Mucosa of descending colon (tissue), 3 donors: Measurements from ENCODE around the gene GRK1. TPM values are rescaled to one million over a fixed set of nuclear protein-coding genes. Genes with fewer than 3 reads are reported as not detected.
"Not testable (repeated sequence)": the region's sequence is repeated elsewhere in the genome, so short reads cannot be mapped to it uniquely, and the experiment has no call there.

ENCODE experiments used
- ATAC-seq: fragments of 200-7000 bp; cut with Tn5 transposase; one replicate; pipeline ENCODE4 v1.9.1; 2020; ENCODE audit warnings: mild to moderate bottlenecking, moderate library complexity
- DNase-seq, 3 donors: peaks; one replicate each; pipeline ENCODE4 v3.0.0-alpha.2; 2020
- H3K36me3 ChIP-seq: fragments of 200-600 bp; one replicate; pipeline ENCODE4 v1.8.0; 2021; ENCODE audit warnings: low read depth, mild to moderate bottlenecking
- H3K4me1 ChIP-seq: fragments of 200-600 bp; one replicate; pipeline ENCODE4 v1.8.0; 2021; ENCODE audit warnings: low read depth, mild to moderate bottlenecking
- H3K4me3 ChIP-seq: fragments of 200-600 bp; one replicate; pipeline ENCODE4 v1.8.0; 2021; ENCODE audit warnings: mild to moderate bottlenecking
- H3K9me3 ChIP-seq: fragments of 200-600 bp; one replicate; pipeline ENCODE4 v1.8.0; 2021; ENCODE audit warnings: mild to moderate bottlenecking
- intact Hi-C, 2 donors: fragments of 100-400 bp; cut with DNase I in 1 of 2; cut with micrococcal nuclease in 1 of 2; formaldehyde crosslinking; loops; one replicate each; pipeline versions ENCODE4 v1.11.0 to v1.11.1; 2022; cut with DNase I, micrococcal nuclease
- total RNA-seq, 3 donors: library from RNA; stranded (reverse); fragmentation: NEBNext Ultra II Directional in 2 of 3; extraction: Animal tissue kit (Norgen Biotek cat#: 25700) in 2 of 3; gene quantifications; one replicate each; pipeline versions ENCODE4 v1.2.1 to v1.2.4, GENCODE V29; 2021 to 2023
- TF ChIP-seq, protein P1 (sequence below): fragments of 200-600 bp; IDR thresholded peaks from one replicate; pipeline ENCODE4 v1.8.0; 2022; ENCODE audit warnings: antibody characterized with exemption, mild to moderate bottlenecking
- donor health status: DM: no; HTN: no; CAD: no; lungs with moderate emphysema.
- donor health status: DM: no; HTN: no; CAD: no.
- donor health status: DM: no; HTN: yes; CAD: no.

GRK1 gene
- total RNA-seq, 3 donors from 2014 or later, result 0.09 to 0.19 (median 0.09) TPM

DNA sequence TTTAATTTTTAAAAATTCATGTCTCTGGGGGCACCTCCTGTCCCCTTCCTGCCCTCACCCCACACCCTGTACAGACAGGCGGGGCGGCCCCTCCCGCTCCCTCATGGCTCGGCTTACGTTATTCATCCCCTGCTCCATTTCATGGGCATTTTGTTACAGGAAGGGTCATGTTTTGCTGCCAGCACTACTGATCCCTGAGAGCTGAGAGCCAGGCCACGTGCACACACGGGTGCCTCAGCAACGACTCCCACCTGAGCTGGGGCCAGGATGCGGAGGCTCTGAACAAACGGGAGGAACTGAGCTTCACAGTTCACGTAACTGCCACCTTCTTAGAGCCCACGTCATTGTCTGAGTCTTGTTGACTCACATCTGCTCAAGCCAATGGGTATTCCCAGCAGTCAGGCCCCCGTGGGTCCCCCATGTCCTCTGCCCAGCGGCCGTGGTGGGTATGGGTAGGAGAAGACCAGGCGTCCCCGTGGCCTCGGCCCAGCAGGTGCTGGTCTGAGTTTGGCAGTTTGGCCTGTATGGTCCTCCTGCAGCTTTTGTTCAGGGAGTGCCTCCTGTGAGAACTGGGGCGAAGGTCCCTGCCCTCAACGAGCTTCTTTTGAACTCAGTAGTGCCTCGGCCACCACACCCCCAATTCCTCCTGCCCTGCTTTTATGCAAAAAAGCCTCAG lies 75.6 kb downstream of the GRK1 start:
- intact Hi-C loops, result no loop called here
- H3K36me3 ChIP-seq, result no peaks in the 10 kb centered on the region
- H3K4me1 ChIP-seq, result peaks cover 5% of the 10 kb centered on the region
- TF ChIP-seq, protein P1, sequence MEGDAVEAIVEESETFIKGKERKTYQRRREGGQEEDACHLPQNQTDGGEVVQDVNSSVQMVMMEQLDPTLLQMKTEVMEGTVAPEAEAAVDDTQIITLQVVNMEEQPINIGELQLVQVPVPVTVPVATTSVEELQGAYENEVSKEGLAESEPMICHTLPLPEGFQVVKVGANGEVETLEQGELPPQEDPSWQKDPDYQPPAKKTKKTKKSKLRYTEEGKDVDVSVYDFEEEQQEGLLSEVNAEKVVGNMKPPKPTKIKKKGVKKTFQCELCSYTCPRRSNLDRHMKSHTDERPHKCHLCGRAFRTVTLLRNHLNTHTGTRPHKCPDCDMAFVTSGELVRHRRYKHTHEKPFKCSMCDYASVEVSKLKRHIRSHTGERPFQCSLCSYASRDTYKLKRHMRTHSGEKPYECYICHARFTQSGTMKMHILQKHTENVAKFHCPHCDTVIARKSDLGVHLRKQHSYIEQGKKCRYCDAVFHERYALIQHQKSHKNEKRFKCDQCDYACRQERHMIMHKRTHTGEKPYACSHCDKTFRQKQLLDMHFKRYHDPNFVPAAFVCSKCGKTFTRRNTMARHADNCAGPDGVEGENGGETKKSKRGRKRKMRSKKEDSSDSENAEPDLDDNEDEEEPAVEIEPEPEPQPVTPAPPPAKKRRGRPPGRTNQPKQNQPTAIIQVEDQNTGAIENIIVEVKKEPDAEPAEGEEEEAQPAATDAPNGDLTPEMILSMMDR, result no peak
- H3K9me3 ChIP-seq, result no peaks in the 10 kb centered on the region
- peak in 1 of 3 donors; percentile 33 for DNase-seq
- no peak for ATAC-seq
- H3K4me3 ChIP-seq, result no peak overlapping the region

DNA sequence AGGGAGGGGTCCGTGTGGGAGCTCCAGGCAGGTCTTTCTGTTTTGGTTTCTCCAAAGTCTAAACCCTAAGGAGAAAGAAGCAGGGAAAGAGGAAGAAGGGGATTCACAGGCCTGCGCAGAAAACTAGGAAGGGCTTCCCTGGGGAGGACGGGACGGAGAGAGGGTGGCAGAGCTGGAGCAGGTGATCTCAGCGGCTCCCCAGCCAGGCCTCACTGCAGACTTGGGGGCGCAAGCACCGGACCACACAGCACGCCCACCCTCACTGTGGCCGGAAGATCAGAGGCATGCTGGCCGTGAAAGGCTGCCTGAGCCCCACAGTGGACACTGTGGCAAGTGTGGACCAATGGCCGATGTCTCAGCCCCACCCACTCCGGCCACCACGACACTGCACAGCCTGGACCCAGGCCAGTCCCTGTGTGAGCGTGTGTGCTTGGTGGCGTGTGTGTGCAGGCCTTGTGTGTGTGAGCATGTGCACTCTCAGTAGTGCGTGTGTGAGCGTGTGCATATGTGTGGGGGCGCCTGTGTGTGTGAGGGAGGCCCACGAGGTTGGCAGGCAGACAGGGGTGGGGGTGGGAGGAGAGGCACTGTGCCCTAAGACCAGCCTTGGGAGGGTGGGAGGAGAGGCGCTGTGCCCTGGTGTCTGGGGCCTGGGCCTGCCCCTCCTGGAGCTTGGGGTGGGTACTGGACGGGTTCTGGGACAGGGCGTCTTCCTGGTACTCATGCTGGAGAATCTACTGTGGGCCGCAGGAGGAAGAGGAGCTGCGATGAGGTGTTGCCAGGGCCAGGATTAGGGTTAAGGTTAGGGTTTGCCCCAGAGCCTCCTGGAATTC lies 76.6 kb downstream of the GRK1 start:
- DNase-seq (peak in 1 of 3 donors; percentile 27), ATAC-seq (no peak)
- intact Hi-C loops, result no loop called here
- H3K4me1 ChIP-seq, result peaks cover 5% of the 10 kb centered on the region
- TF ChIP-seq, protein P1, result no peak
- no peak overlapping the region for H3K4me3 ChIP-seq
- H3K36me3 ChIP-seq, result no peaks in the 10 kb centered on the region
- H3K9me3 ChIP-seq, result no peaks in the 10 kb centered on the region

DNA sequence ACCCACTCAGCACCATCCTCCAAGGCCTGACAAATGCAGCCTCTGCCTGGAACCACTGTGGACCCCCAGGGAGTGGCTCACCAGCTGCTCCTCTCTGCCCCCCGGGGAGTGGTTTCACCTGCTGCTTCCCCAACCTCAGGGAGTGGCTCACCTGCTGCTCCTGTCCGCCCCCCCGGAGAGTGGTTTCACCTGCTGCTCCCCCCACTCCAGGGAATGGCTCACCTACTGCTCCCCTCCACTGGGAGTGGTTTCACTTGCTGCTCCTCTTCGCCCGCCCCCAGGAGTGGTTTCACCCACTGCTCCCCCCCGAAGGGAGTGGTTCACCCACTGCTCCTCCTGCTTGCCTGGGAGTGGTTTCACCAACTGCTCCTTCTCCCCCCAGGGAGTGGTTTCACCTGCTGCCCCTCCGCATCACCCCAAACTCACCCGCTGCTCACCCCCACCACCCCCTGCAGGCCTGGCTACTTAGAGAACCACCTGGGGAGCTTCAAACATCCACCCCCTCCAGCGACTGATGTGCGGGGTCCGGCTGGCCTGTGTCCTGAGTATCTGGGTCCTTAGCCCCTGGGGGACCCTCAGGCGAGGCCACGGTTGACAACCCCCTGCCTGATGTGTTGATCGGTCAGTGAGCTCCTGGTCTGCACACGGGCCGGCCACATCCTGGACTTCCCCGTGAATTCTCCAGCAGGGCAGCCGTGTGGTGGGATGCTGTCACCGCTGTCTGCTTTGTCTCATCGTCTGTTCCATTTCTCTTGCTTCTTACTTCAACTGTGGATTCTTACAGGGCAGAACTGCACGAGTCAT lies 77.4 kb downstream of the GRK1 start:
- peak in 2 of 3 donors; percentile 48 to 55 for DNase-seq
- TF ChIP-seq, protein P1, result no peak
- no peaks in the 10 kb centered on the region for H3K36me3 ChIP-seq
- intact Hi-C loops, result no loop called here
- H3K9me3 ChIP-seq, result no peaks in the 10 kb centered on the region
- peaks cover 5% of the 10 kb centered on the region for H3K4me1 ChIP-seq
- H3K4me3 ChIP-seq, result no peak overlapping the region
- ATAC-seq, result peak; percentile 43

DNA sequence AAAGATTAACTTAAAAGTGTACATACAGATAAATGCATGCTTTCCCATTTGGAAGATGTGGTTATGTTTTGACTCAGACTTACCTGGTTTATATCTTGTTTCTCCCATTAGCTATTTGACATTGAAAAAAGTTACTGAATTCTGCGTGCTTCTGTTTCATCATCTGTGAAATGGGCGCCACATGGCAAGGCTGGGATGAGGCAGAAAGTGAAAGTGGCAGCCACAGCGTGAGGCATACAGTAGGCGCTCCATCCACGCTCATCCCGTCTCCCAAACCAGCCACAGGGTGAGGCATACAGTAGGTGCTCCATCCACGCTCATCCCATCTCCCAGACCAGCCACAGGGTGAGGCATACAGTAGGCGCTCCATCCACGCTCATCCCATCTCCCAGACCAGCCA lies 78.0 kb downstream of the GRK1 start:
- Histone ChIP-seq H3K36me3 (no peaks in the 10 kb centered on the region), H3K4me3 (no peak overlapping the region), H3K9me3 (no peaks in the 10 kb centered on the region), H3K4me1 (peaks cover 5% of the 10 kb centered on the region)
- DNase-seq, result peak in 1 of 3 donors; percentile 3
- TF ChIP-seq, protein P1, result no peak
- ATAC-seq, result no peak
- intact Hi-C loops, result no loop called here

DNA sequence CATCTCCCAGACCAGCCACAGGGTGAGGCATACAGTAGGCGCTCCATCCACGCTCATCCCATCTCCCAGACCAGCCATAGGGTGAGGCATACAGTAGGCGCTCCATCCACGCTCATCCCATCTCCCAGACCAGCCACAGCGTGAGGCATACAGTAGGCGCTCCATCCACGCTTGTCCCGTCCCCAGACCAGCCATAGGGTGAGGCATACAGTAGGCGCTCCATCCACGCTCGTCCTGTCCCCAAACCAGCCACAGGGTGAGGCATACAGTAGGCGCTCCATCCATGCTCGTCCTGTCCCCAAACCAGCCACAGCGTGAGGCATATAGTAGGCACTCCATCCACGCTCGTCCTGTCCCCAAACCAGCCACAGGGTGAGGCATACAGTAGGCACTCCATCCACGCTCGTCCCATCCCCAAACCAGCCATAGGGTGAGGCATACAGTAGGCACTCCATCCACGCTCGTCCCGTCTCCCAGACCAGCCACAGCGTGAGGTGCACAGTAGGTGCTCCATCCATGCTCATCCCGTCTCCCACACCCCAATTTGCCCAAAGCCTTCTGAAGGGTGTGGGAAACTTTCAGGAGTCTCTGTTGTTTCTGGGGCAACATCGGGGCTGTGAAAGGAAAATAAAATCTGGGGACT lies 78.6 kb downstream of the GRK1 start:
- H3K9me3 ChIP-seq, H3K4me3 ChIP-seq, ATAC-seq, H3K36me3 ChIP-seq, intact Hi-C loops, H3K4me1 ChIP-seq: not testable (repeated sequence)
- peak in 1 of 3 donors; percentile 20 for DNase-seq
